ENCODE results near the gene ARF1. TPM values are rescaled to one million over a fixed set of nuclear protein-coding genes. Genes with fewer than 3 reads are reported as not detected.

Gene ARF1
- total and polyA plus RNA-seq, 2 of the 8 experiments (the other 6 are each of a cell fraction or from before 2014, with no cell fraction given) = 265 to 471 TPM

- CTCF ChIA-PET (ENCODE audit: partially characterized antibody) = interaction anchor here (1.0 to 2.0 kb wide), 2 partner anchors 90 to 92 kb away, joined by 5 read pairs; no protein-coding TSS in a partner anchor
- TF ChIP-seq POLR2A (IDR thresholded peaks at IDR 0.05; ENCODE audit: control extremely low read depth in 1 of 2, low read depth in 2 of 2, low read length in 2 of 2) (no peak), USF2 (IDR thresholded peaks at IDR 0.05; ENCODE audit: low read length) (no peak), SIRT6 (IDR thresholded peaks at IDR 0.05; ENCODE audit: low read length) (no peak), SP1 (IDR thresholded peaks at IDR 0.05; ENCODE audit: low read depth, low read length) (no peak), KDM1A (IDR thresholded peaks at IDR 0.05; ENCODE audit: borderline replicate concordance, low read length) (no peak), RNF2 (IDR thresholded peaks at IDR 0.05; ENCODE audit: borderline replicate concordance, low read depth, low read length, missing control alignments, poor library complexity, severe bottlenecking) (no peak), KDM5A (IDR thresholded peaks at IDR 0.05; ENCODE audit: low read length) (no peak), E2F6 (IDR thresholded peaks at IDR 0.05) (no peak), ZNF274 (IDR thresholded peaks at IDR 0.05; ENCODE audit: borderline replicate concordance, extremely low read depth, low read length) (no peak), CTBP2 (IDR thresholded peaks at IDR 0.05; ENCODE audit: borderline replicate concordance, insufficient read depth, insufficient read length, low read length) (no peak), EZH2 (IDR thresholded peaks at IDR 0.05; ENCODE audit: low read depth, low read length, severe bottlenecking) (no peak), BACH1 (IDR thresholded peaks at IDR 0.05; ENCODE audit: low read length) (no peak)
Observed at GRCh38 chr1:228095161-228095560, 12.7 kb downstream of the ARF1 start.

More at GRCh38 chr1:228095161-228095560, 12.7 kb downstream of the ARF1 start:
- no peak overlapping the region for H3K27ac ChIP-seq (ENCODE audit: low read depth, low read length)
- 89% methylated on average over 4 of the region's 4 CpGs; no CpG with 5 or more reads in 1 of the 2 experiments for WGBS, 2 experiments (ENCODE audit: extremely low coverage in 1 of 2, insufficient coverage in 1 of 2, insufficient read length in 1 of 2, insufficient replicate concordance in 2 of 2, low coverage in 1 of 2, low lambda C conversion rate in 2 of 2, missing lambda C conversion rate in 1 of 2)
- peaks cover 37 to 70% of the 10 kb centered on the region in 2 experiments for H4K20me1 ChIP-seq (replicated peaks in 1 of 2; ENCODE audit: control insufficient read depth in 1 of 2, insufficient read depth in 2 of 2, low read length in 2 of 2)
- no peak overlapping the region for H2AK5ac ChIP-seq (ENCODE audit: low read depth, low read length)
- H2BK5ac ChIP-seq (ENCODE audit: low read depth, low read length) = no peak overlapping the region
- peak overlapping the region; percentile 58; the same call in 1 of the 2 replicates for H4K8ac ChIP-seq (ENCODE audit: extremely low read depth, insufficient read depth, low read length)
- no peak overlapping the region for H2BK120ac ChIP-seq (replicated peaks; ENCODE audit: low read depth, low read length)
- H3K18ac ChIP-seq (ENCODE audit: extremely low read depth, low read length) = no peak overlapping the region
- no peak overlapping the region for H2AFZ ChIP-seq (ENCODE audit: low read length)
- POLR2A ChIA-PET (ENCODE audit: partially characterized antibody) = no interaction called here
- H3K4me3 ChIP-seq (ENCODE audit: extremely low read depth in 1 of 4, insufficient read depth in 2 of 4, low read depth in 3 of 4, low read length in 4 of 4) = no peak overlapping the region
- H3K23ac ChIP-seq (ENCODE audit: insufficient read length) = no peak overlapping the region
- no peak overlapping the region for H3K4ac ChIP-seq (replicated peaks; ENCODE audit: insufficient read length, low read depth, low read length)
- FAIRE-seq = no peak
- no peaks in the 10 kb centered on the region; a peak in 1 of 7 replicates for H3K4me1 ChIP-seq (replicated peaks in 1 of 4; ENCODE audit: control insufficient read depth in 3 of 4, insufficient read depth in 4 of 4, low read length in 3 of 4)
- peaks cover 13 to 29% (median 19%) of the 10 kb centered on the region in 4 experiments; a peak in 7 of 8 replicates for H3K36me3 ChIP-seq (ENCODE audit: control insufficient read depth in 2 of 4, insufficient read depth in 4 of 4, low read length in 3 of 4)
- H4K91ac ChIP-seq (replicated peaks; ENCODE audit: insufficient read length, low read length) = no peak overlapping the region
- no peaks in the 10 kb centered on the region for H3K23me2 ChIP-seq (ENCODE audit: low read depth, low read length)
- H2BK15ac ChIP-seq (ENCODE audit: low read length) = no peak overlapping the region
- no peaks in the 10 kb centered on the region for H3K27me3 ChIP-seq (replicated peaks in 1 of 4; ENCODE audit: control insufficient read depth in 3 of 4, extremely low read depth in 1 of 4, insufficient read depth in 3 of 4, low read length in 3 of 4)
- no peak overlapping the region for H2BK12ac ChIP-seq (ENCODE audit: low read depth, low read length)
- no peak overlapping the region for H3K56ac ChIP-seq (replicated peaks; ENCODE audit: insufficient read length, low read depth, low read length)
- peaks cover 39 to 70% of the 10 kb centered on the region in 2 experiments for H3K79me2 ChIP-seq (ENCODE audit: control insufficient read depth in 1 of 2, insufficient read depth in 2 of 2, low read length in 2 of 2)
- no peak for DNase-seq (ENCODE audit: low read depth in 1 of 2, low spot score in 2 of 2)
- H3K4me2 ChIP-seq (ENCODE audit: insufficient read depth in 1 of 2, low read depth in 2 of 2, low read length in 2 of 2) = no peak overlapping the region
- peaks cover 3 to 5% of the 10 kb centered on the region in 2 experiments; a peak in 3 of 4 replicates for H3K9me3 ChIP-seq (ENCODE audit: insufficient read depth in 2 of 2, low read depth in 1 of 2, low read length in 1 of 2)
- H4K5ac ChIP-seq (ENCODE audit: insufficient read length, low read depth, low read length) = no peak overlapping the region
- no peak overlapping the region for H3K9ac ChIP-seq (replicated peaks in 1 of 4; ENCODE audit: extremely low read depth in 1 of 4, low read depth in 3 of 4, low read length in 3 of 4)
- H2BK20ac ChIP-seq (ENCODE audit: low read length) = no peak overlapping the region
- peaks cover 48% of the 10 kb centered on the region for H3K79me1 ChIP-seq (ENCODE audit: low read depth, low read length)
- no peak overlapping the region for H3K14ac ChIP-seq (ENCODE audit: insufficient read length)
